G401.6 (cell line): ENCODE data around the gene NEXN.
"Not testable (repeated sequence)": the region's sequence is repeated elsewhere in the genome, so short reads cannot be mapped to it uniquely, and the experiment has no call there.

Experiments used
- FAIRE-seq: peaks from 2 replicates; lab custom pipeline; 2012; peaks lifted over from hg19 to GRCh38; lab: Jason Lieb, UNC

NEXN gene

DNA sequence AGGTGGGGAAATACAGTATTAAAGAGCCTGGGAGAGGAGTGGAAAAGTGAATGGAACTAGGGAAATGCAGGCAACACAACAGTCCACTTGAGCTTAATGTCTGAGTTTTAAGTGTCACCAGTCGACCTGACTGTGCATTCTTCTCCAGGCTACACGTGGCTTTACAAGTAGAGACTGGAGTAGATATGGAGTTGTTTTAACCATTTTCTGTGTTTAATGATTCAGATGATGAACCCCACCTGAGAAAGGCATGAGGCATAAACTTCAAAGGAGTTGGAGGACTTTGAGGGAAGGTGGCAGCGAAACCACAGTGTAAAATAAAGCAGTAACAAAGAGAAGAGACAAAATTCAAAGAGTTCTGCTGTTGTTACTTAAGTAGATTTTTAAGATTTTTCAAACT lies 77.9 kb downstream of the NEXN start:
- FAIRE-seq = no peak

DNA sequence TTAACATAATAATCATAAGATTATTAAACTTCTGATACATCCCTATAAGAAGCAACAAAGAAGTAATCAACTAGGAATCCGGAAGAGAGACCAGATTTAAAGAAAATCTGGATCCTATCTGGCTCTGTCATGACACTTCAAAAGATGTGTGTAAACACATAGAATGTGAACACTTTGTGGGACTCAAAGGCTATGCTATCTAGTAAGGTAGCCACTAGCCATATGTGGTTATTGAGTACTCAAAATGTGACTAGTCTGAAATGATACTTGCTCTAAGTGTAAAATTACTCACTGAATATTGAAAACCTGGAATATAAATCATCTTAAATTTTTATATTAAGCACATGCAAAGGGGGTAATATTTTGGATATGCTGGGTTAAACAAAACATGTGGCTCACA lies 81.8 kb downstream of the NEXN start:
- FAIRE-seq = no peak

DNA sequence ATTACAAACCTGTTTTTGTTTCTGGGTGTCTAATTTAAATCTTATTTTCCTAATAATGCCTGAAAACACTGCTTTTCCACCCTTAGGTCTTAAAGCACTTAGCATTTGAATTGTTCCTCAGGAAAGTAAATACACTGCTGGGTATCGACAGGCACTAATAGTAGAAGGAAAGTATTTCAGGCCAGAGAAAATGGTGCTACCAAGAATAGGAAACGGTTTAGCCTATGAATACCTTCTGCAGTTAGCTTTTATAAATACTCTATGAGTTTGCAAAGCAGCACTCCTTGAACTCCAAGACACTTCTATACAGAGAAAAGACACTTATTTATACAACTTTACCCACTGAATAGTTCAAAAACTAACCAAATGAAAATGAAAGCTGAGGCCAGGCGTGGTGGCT lies 83.7 kb downstream of the NEXN start:
- no peak for FAIRE-seq

DNA sequence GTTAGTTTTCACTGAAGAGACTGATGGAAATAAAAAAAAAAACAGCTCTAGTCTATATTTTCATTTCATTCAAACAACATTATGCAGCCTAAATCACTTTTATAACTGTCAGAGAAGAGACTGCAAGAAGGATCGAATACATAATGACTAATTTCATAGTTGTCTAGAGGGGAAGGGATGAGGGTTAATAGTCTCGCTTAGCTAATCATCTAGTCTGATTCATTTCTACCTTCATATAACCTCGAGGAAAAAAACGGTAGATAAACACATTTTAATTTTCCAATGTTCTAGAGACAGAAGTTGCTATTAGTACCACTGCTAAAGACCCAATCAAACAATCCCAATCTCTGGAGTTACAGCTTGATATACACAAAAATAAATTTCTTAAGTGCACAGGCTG lies 87.0 kb downstream of the NEXN start:
- FAIRE-seq = no peak

DNA sequence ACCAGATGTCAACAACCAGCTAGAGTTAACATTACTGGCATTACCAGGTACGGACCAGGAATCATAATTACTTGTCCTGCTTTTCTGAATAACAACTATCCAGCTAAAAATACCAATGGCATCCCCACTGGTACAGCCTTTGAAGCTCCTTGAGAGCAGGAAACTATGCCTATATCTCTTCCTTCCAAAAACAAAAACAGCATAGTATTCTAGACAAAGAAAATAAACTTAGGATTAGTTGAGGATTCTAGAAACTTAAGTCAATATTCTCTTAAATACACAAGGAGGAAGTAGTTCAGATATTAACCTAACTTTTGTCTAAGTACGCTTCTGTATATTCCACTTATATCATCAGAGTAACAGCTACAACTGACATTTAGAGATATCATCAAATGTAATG lies 87.5 kb downstream of the NEXN start:
- FAIRE-seq = no peak

DNA sequence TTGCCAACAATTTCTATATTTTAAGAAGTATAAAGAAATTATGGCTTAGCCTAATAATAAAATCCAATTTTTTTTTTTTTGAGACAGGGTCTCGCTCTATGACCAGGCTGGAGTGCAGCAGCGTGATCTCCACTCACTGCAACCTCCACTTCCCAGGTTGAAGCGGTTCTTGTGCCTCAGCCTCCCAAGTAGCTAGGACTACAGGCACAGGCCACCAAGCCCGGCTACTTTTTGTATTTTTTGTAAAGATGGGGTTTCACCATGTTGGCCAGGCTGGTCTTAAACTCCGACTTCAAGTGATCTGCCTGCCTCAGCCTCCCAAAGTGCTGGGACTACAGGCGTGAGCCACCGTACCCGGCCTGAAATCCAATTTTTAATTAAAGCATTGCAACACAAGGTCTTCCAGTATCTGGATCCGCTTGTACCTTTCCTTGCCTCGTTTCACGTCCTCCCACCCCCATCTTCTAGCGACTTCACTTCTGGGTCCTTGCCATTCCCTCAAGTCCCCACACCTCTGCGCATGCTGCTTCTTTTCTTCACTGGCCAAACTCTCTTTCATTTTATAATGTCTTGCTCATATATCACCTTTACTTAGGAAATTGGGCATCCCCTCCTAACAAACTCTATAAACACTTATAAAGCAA lies 88.1 kb downstream of the NEXN start:
- FAIRE-seq = no peak

DNA sequence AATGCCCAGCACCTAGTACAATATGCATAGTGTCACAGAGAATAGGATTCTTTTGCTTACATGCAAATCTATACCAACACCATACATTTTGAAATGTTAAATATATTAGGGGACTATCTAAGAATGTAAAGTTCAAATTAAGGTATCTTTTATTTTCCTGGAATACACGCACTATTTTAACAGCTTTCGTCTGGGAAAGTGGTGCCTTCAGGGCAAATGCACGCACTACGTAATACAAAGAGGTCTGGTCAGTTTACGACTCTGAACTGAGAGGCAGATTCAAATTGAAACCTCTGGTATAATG lies 89.5 kb downstream of the NEXN start:
- no peak for FAIRE-seq

DNA sequence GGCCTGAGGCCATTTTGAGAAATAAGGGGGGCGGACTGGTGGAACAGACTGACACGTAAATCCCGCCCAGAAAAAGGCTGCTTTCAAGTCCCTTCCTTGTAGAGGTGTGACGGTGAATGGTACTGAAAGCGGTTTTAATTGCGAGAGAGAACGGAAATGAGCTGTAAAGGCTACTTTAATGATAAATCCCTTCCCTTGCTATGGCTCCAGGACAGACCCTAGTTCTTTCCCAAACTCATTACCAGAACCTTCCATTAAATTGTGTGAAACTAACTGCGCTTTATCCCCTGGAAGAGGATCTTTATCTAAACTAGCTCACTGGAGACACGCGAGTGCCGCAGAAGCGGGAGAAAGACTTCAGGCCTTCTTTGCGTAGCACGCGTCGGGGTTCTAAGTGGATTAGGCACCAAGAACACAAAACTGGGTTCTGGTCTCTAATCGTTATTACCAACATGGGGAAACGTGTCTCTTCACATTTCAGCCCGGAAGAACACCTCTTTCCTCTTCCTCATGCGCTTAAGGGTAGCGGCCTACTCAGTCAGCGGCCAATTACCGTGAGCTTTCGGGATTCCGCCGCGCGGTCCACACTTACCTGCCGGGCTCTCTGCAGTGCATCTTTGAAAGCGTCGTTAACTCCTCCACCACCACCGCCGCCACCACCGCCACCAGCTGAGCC lies 90.0 kb downstream of the NEXN start:
- FAIRE-seq = peak; percentile 78

DNA sequence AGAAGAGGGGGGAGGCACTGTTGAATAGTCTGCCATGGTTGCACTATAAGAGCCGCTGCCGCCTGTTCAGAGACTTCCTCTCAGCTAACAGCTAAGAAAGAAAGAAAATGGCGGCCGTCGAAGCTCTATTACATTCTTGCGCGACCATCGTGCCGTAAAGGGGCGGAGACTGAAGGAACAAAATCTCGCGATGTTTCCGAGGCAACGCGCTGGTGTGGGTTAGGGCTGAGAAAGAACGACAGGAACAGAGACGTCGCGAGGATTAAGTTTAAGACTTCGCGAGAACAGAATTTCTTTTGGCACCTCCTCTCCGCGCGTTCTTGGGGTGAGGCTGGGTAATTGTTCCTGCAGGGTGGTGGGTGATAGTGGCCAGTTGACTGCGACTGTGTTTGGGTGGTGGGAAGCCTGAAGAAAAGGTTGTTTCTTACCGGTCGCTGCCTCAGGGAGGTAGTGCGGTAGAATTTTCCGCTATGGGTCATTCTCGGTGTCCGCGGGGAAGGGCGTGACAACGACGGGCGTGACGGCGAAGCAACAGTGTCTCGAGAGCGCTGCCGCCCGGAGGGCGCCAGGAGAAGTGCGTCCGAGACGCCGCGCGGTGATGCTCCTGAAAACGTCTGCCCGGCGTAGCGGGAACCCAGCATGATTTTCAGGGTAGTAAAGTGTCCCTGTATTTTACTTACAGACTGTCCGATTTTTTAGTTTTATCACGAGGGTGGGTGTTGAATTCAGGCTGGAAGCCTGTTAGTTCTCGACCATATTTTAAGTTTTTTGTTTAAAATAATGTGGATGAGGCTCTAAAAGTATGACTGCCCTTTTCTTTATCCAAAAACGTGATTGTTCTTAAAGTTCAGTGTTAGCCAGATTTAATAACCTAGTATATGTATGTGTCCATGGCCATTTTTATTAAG lies 90.8 kb downstream of the NEXN start, which contains the start of gene FUBP1:
Gene FUBP1, minus strand, starts transcription at position 104 of the 908 bp plus-strand sequence. Its CDS starts 68 bp downstream, at position 36.
- peak; percentile 96 for FAIRE-seq

DNA sequence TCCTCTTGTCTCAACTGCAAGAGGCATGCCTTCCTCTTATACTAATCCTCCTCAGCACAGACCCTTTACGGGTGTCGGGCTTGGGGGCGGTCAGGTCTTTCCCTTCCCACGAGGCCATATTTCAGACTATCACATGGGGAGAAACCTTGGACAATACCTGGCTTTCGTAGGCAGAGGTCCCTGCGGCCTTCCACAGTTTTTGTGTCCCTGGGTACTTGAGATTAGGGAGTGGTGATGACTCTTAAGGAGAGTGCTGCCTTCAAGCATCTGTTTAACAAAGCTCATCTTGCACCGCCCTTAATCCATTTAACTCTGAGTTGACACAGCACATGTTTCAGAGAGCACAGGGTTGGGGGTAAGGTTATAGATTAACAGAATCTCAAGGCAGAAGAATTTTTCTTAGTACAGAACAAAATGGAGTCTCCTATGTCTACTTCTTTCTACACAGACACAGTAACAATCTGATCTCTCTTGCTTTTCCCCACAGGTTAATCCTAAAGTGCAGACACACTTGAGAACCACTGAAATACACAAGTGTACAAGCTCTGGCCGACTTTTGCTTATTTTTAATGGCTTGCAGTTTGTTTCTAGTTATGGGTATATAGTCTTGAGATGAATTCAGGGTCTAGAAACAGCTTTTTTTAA lies 95.0 kb downstream of the NEXN start:
- not testable (repeated sequence) for FAIRE-seq

DNA sequence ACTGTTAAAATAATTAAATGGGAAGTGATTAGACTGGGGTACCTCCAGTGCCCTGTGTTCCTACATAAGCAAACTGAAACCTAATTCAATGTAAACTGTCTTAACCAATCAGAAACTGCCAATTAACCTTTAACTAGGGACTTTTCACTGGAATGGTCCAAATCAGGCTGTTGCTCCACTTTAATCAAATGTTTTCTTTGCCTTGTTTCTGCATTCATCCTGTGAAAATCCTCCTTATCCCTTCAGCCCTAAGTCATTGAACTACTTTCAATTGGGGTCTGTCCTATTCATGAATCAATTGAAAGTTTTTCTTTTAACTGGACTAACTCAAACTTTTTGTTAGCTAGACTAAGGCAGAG lies 95.6 kb downstream of the NEXN start:
- FAIRE-seq = no peak

DNA sequence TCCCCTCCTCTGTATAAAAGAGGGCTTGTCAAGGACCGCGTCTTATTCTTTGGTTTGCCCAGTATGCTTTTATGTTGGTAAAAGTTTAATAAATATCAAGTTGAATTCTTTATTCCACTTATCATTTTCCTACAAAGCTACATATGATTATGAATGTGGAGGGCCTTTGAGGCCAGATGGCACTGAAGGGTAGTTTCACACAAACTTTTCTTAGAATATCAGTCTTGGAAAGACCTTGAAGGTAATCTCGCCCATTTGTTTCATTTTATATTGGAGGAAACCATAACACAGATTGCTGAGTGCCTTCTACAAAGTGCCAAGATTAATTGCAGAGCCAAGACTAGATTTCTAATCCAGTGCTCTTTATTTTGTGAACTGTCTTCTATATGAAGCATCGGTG lies 96.2 kb downstream of the NEXN start:
- FAIRE-seq = no peak

DNA sequence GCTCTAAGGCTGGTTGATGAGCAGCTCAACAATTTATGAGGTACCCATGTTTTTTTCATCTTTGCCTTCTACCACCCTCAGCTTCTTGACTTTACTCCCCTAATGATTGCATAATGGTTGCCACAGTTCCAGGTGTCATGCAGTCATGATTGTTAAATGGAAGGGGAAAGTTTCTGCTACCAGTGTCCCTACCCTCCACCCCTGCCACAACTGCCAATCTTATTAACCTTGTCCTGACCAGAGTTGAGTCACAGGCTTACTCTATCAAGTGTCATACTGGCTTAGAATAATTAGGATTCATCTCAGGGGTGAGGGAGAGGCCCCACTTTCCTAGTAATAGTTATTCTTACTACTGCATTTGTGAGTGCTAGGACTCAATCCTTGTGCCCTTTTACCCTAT lies 98.4 kb downstream of the NEXN start:
- no peak for FAIRE-seq

DNA sequence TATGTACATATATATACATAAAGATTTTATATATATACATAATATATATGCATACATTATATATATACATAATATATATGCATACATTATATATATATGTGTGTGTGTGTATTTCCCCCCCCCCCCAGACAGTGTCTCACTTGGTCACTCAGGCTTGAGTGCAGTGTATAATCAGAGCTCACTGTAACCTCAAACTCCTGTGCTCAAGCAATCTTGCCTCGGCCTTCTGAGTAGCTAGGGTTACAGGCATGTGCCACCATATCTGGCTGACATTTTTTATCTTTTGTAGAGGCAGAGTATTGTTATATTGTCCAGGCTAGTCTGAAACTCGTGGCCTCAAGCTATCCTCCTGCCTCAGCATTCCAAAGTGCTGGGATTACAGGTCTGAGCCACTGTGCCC lies 99.5 kb downstream of the NEXN start:
- FAIRE-seq = no peak

DNA sequence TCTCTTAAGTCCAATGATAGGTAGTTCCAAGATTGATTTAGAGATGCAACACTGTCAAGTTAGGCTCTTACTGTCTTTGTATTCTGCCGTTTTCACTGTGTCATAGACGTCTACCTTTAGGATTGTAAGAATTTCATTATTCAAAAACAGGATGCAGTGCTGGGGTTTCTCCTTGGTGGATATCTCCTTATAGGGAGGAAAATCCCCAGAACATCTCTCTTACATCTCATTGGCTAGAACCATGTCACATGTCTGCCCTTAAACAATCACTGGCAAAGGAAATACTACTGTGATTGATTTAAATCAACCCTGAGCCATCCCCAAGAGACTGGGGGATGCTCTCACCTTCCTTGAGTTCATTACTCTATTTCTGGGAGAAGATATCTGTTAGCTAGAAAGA lies 101.3 kb downstream of the NEXN start:
- FAIRE-seq = no peak

DNA sequence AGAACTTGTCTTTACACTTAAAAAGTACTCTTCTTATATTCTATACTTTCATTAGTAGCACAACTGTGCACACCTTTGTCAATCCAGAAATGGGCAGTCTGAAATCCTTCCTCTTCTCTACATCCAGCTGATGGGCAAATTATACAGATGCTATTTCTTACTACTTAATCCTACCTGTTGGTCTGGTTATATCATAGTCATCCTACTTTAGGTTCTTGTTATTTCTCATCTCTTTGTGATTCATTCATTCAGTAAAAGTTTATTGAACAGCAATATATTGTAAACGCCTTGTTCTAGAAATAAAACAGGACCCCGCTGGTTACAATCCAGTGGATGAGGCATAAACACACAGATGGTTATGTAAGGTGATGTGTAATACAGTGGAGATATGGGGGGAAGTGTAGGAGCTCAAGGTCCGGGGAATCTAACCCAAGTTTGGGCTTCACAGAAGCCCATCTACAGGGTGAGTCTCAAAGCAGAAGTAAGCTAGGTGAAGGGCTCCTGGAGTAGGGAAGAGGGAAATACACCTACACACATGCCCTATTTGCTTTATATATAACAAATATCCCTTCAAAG lies 102.3 kb downstream of the NEXN start:
- no peak for FAIRE-seq

DNA sequence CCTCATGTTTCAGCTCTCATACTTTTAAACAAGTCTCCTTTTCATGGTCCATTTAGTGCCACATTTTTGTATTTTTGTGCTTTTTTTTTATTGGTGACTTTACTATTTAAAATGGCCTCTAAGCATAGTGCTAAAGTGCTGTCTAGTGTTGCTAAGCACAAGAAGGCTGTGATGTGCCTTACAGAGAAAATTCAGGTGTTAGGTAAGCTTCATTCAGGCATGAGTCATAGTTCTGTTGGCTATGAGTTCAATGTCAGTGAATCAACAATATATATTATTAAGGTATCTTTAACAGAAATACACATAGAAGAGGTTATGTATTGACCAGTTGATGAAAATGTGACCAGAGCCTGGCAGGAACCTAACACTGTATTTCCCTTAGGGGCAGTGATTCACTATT lies 103.2 kb downstream of the NEXN start:
- no peak for FAIRE-seq
